Left ventricle myocardium superior (tissue), 1 donor: ENCODE results near the gene REG3A. TPM values are rescaled to one million over a fixed set of nuclear protein-coding genes. Genes with fewer than 3 reads are reported as not detected.

Source experiments
- ATAC-seq: fragments of 200-7000 bp; cut with Tn5 transposase; one replicate; pipeline ENCODE4 v1.9.1; 2020; ENCODE audit warnings: mild to moderate bottlenecking, moderate library complexity
- DNase-seq: peaks from one replicate; pipeline ENCODE4 v3.0.0-alpha.2; 2020
- intact Hi-C: fragments of 100-400 bp; cut with micrococcal nuclease; formaldehyde crosslinking; loops from one replicate; pipeline ENCODE4 v1.11.0; 2022
- total RNA-seq: library from RNA; stranded (reverse); fragmentation: NEBNext Ultra II Directional; extraction: Animal tissue kit (Norgen Biotek cat#: 25700); gene quantifications from one replicate; pipeline ENCODE4 v1.2.1, GENCODE V29; 2021
- donor health status: DM: no; HTN: yes; CAD: no; lungs with severe emphysema.

REG3A gene
- total RNA-seq, 1 donor from 2014 or later: not detected

DNA sequence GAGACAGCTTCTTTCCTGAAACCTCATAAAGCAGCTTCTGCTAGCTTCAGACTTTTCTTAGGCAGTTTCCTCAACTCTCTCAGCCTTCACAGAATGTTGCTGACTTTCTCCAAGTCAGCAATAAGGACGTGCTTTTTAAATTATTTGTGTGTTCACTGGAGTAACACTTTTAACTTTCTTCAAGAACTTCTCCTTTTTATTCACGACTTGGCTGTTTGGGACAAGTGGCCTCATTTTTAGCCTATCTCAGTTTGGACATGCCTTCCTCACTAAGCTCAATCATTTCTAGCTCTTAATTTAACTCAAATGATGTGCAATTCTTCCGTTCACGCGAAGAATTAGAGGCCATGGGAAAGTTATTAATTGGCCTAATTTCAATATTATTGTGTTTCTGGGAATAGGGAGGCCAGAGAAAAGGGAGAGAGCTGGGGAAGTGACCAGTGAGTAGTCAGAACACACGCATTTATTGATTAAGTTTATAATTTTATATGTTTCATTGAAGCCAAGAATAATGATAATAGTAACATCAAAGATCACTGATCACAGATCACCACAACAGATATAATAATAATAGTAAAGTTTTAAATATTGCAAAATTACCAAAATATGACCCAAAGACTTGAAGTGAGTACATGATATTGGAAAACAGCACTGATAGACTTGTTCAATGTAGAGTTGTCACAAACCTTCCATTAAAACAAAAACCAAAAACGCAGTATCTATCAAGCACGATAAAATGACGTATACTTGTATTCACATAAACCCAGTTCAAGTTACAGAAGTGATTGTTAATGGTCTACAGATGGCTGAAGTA, 34.4 kb downstream of the REG3A start:
- intact Hi-C loops: no loop called here
- ATAC-seq: no peak
- DNase-seq: no peak

- no peak for DNase-seq
- no peak for ATAC-seq
- intact Hi-C loops: no loop called here
These were observed 36.9 kb downstream of the REG3A start for GRCh38 chr2:79122676-79123075.

DNA sequence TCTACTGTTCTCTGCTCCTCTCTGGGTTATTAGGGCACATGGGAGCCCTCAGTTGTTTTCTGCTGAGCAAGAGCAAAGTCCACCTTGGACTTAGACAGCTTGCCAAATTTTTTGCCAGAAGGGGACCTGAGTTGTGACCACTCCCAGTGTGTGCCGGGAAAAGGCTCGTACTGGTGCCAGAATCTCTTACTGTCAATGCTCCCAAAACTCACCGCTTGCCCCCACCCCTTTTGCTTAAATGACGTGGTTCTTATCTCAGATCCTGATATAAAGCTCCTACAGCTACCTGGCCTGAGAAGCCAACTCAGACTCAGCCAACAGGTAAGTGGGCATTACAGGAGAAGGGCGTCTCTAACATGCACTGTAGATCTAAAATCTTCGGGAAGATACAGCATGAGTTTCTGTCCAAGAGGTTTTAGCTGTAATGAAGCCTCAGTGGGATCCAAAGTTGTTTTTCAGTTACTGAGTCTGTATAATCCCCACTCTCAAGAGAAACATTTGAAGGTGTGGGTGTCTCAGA, 39.3 kb downstream of the REG3A start, which contains the start of gene REG1A:
Gene REG1A (plus strand): TSS at position 295 of the 520 bp plus-strand sequence. CDS start 374 bp downstream, outside the sequence.
- DNase-seq (no peak), ATAC-seq (no peak)
- intact Hi-C loops: no loop called here

- ATAC-seq (no peak), DNase-seq (no peak)
- intact Hi-C loops: no loop called here
These were observed 42.3 kb downstream of the REG3A start for GRCh38 chr2:79116997-79117928.

DNA sequence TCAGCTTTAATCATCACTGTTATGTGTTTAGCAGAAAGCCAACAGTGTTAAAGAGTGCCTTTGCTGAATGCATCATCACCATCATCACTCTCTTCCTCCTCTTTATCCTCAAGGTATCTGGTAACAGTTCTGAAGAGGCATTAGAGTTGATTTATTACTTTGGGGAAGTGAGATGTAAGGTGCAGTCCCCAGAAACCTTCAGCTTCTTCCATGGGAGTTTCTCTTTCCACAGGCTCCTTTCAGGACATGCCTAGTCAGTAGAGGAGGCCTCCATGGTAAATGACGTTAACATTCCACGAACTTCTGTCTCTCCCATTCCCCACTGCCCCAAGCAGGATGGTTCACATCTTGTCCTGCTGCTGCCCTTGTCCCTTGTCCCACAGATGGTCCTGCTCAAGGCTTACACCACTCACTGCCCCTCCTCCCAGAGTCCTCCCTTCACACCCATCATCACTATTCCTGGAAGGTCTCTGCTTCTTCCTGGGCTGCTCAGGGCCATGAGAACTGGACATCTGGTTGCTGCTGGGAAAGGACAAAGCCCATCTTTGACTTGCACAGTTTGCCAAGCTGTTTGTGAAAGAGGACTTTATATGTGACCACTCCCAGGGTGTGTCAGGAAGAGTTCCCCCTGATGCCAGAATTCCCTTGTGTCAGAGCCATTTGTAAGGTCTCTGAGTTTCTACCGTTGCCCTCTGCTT, 44.6 kb downstream of the REG3A start:
- ATAC-seq: peak; percentile 30

DNA sequence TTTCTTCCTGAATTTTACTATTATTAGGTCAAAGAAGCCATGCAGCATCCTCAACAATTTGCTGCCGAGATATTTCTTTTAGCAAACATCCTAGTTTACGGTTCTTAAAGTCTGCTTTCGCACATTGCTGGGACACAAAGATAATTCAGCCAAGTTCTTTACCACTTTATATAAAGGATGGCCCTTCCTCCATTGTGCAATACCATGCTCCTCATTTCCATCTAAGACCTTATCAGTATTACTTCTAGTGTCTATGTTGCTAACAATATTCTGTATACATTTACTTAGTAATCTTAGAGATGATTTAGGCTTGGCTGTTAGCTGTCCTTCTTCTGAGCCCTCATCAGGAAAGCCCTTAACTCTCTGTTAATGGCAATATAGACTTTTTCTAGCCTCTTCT, 47.3 kb downstream of the REG3A start:
- ATAC-seq (no peak), DNase-seq (no peak)
- intact Hi-C loops: no loop called here

More for the DNA sequence above, 44.6 kb downstream of the REG3A start:
- DNase-seq: no peak
- intact Hi-C loops: no loop called here

Other genes starting within 250 kb of the REG3A start
- not detected for gene REG3G, start 134.1 kb downstream of the REG3A start, total RNA-seq
- not detected for gene REG1B, start 71.8 kb downstream of the REG3A start, total RNA-seq
- gene REG1A, start 39.3 kb downstream of the REG3A start, total RNA-seq: not detected